Stimulated activated naive CD8-positive, alpha-beta T cell treated with anti-CD3 and anti-CD28 coated beads, Interleukin-15, amount 100 ng/mL, for 72 hours (primary cell): ENCODE measurements around the gene PRRG4.
"Not testable (repeated sequence)": the region's sequence is repeated elsewhere in the genome, so short reads cannot be mapped to it uniquely, and the experiment has no call there.

Experiments used
- ATAC-seq: fragments of 150-1000 bp; cut with Tn5 transposase; 2 replicates; pipeline ENCODE4 v1.10.0; 2021; ENCODE audit warnings: mild to moderate bottlenecking, moderate library complexity
- DNase-seq, 2 donors: peaks; one replicate each; pipeline ENCODE4 v3.0.0; 2021 to 2022
- H3K27ac Mint-ChIP-seq, 2 donors: one replicate each; pipeline ENCODE4 v1.8.0; 2022; ENCODE audit warnings: mild to moderate bottlenecking in 2 of 2, mixed read lengths in 2 of 2, moderate library complexity in 2 of 2
- H3K27me3 Mint-ChIP-seq: one replicate; pipeline ENCODE4 v1.8.0; 2022; ENCODE audit warnings: mixed read lengths
- H3K4me1 Mint-ChIP-seq: one replicate; pipeline ENCODE4 v1.8.0; 2022; ENCODE audit warnings: mild to moderate bottlenecking, mixed read lengths
- H3K4me3 Mint-ChIP-seq, 2 donors: one replicate each; pipeline ENCODE4 v1.8.0; 2022; ENCODE audit warnings: mild to moderate bottlenecking in 2 of 2, mixed read lengths in 2 of 2, moderate library complexity in 1 of 2
- H3K9me3 Mint-ChIP-seq, 2 donors: one replicate each; pipeline ENCODE4 v1.8.0; 2022; ENCODE audit warnings: mixed read lengths in 2 of 2

The PRRG4 gene

DNA sequence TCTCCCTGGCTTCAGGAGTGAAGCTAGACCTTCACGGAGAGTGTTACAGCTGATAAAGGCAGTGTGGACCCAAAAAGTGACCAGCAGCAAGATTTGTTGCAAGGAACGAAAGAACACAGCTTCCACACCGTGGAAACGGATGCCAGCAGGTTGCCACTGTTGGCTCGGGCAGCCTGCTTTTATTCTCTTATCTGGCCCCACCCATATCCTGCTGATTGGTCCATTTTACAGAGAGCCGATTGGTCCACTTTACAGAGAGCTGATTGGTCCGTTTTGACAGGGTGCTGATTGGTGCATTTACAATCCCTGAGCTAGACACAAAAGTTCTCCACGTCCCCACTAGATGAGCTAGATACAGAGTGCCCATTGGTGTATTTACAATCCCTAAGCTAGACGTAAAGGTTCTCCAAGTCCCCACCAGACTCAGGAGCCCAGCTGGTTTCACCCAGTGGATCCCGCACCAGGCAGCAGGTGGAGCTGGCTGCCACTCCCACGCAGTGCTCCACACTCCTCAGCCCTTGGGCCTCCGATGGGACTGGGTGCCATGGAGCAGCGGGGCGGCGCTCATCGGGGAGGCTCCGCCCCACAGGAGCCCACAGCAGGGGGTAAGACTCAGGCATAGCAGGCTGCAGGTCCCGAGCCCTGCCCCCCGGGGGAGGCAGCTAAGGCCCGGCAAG, 58.1 kb downstream of the PRRG4 start:
- not testable (repeated sequence) for H3K27me3 Mint-ChIP-seq, DNase-seq, H3K4me3 Mint-ChIP-seq, H3K27ac Mint-ChIP-seq, ATAC-seq, H3K9me3 Mint-ChIP-seq
- H3K4me1 Mint-ChIP-seq: peaks cover 12% of the 10 kb centered on the region

- not testable (repeated sequence) for DNase-seq, H3K4me3 Mint-ChIP-seq, ATAC-seq, H3K27me3 Mint-ChIP-seq, H3K27ac Mint-ChIP-seq, H3K9me3 Mint-ChIP-seq
- H3K4me1 Mint-ChIP-seq: peaks cover 12% of the 10 kb centered on the region
Observed at GRCh38 chr11:32888384-32888710, 58.6 kb downstream of the PRRG4 start.

GRCh38 chr11:32888805-32889204, 59.1 kb downstream of the PRRG4 start:
- H3K27me3 Mint-ChIP-seq: no peaks in the 10 kb centered on the region

GRCh38 chr11:32890843-32891656, 61.3 kb downstream of the PRRG4 start:
- no peak for DNase-seq
- no peaks in the 10 kb centered on the region for H3K9me3 Mint-ChIP-seq
- no peak for ATAC-seq
- peaks cover 27% of the 10 kb centered on the region for H3K4me1 Mint-ChIP-seq
- H3K4me3 Mint-ChIP-seq: peak overlapping the region in 1 of 2 donors; percentile 79
- no peaks in the 10 kb centered on the region for H3K27me3 Mint-ChIP-seq
- H3K27ac Mint-ChIP-seq: no peak overlapping the region

More at GRCh38 chr11:32888805-32889204, 59.1 kb downstream of the PRRG4 start:
- no peak for ATAC-seq
- H3K4me3 Mint-ChIP-seq: no peak overlapping the region
- H3K4me1 Mint-ChIP-seq: peaks cover 12% of the 10 kb centered on the region
- no peak for DNase-seq
- no peak overlapping the region for H3K27ac Mint-ChIP-seq
- no peaks in the 10 kb centered on the region for H3K9me3 Mint-ChIP-seq

- Mint-ChIP-seq H3K4me1 (peaks cover 28% of the 10 kb centered on the region), H3K27me3 (no peaks in the 10 kb centered on the region), H3K4me3 (peak overlapping the region; percentile 78 to 79), H3K27ac (peak overlapping the region; percentile 74 to 93), H3K9me3 (no peaks in the 10 kb centered on the region)
- no peak for DNase-seq
- peak; percentile 44 for ATAC-seq
Observed at GRCh38 chr11:32891657-32892354, 62.1 kb downstream of the PRRG4 start.

GRCh38 chr11:32892355-32893092, 62.8 kb downstream of the PRRG4 start, which contains the start of gene QSER1:
TSS of gene QSER1 (plus strand) at chr11:32892811. CDS start at chr11:32893126, 315 bp downstream.
- Mint-ChIP-seq H3K27me3 (no peaks in the 10 kb centered on the region), H3K4me1 (peaks cover 31% of the 10 kb centered on the region), H3K4me3 (peak within 1 kb of the TSS; percentile 99 to 100), H3K27ac (peak within 1 kb of the TSS; percentile 99), H3K9me3 (no peaks in the 10 kb centered on the region)
- ATAC-seq: peak; percentile 72
- peak; percentile 59 to 66 for DNase-seq

- peak overlapping the region; percentile 99 to 100 for H3K4me3 Mint-ChIP-seq
- DNase-seq: no peak
Observed at GRCh38 chr11:32893093-32893342, 63.3 kb downstream of the PRRG4 start.

GRCh38 chr11:32893343-32894148, 63.8 kb downstream of the PRRG4 start:
- Mint-ChIP-seq H3K4me1 (peaks cover 38% of the 10 kb centered on the region), H3K9me3 (no peaks in the 10 kb centered on the region), H3K27me3 (no peaks in the 10 kb centered on the region), H3K27ac (peak overlapping the region; percentile 99), H3K4me3 (peak overlapping the region; percentile 99 to 100)
- peak; percentile 66 for ATAC-seq
- peak; percentile 69 to 71 for DNase-seq

More at GRCh38 chr11:32893093-32893342, 63.3 kb downstream of the PRRG4 start:
- no peak for ATAC-seq
- no peaks in the 10 kb centered on the region for H3K9me3 Mint-ChIP-seq
- H3K4me1 Mint-ChIP-seq: peaks cover 36% of the 10 kb centered on the region
- H3K27ac Mint-ChIP-seq: no peak overlapping the region
- H3K27me3 Mint-ChIP-seq: no peaks in the 10 kb centered on the region

GRCh38 chr11:32894149-32894827, 64.6 kb downstream of the PRRG4 start:
- H3K4me3 Mint-ChIP-seq: peak overlapping the region; percentile 99 to 100
- no peaks in the 10 kb centered on the region for H3K9me3 Mint-ChIP-seq
- ATAC-seq: peak; percentile 32

DNA sequence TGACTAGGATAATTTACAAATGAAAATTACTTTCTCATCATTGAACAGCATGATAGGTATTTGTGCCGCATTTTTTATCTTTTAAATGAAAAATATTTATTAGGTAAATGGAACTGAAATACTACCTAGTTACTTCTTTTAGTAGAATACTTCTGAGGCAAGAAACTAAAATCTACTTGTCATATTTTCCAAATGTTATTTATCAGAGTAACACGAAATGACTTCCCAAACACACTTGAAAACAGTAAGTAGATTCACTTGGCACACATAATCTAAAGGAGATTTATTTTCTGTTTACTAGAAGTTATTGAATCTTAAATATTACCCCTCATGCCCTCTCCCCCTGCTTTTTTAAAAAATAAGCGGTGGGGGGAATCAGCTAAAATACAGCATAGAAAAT, 65.2 kb downstream of the PRRG4 start:
- DNase-seq (no peak), ATAC-seq (no peak)
- peaks cover 50% of the 10 kb centered on the region for H3K4me1 Mint-ChIP-seq
- peak overlapping the region; percentile 42 to 70 for H3K4me3 Mint-ChIP-seq
- H3K27ac Mint-ChIP-seq: no peak overlapping the region
- H3K27me3 Mint-ChIP-seq: no peaks in the 10 kb centered on the region
- no peaks in the 10 kb centered on the region for H3K9me3 Mint-ChIP-seq

More at GRCh38 chr11:32894149-32894827, 64.6 kb downstream of the PRRG4 start:
- Mint-ChIP-seq H3K27ac (peak overlapping the region; percentile 99), H3K27me3 (no peaks in the 10 kb centered on the region), H3K4me1 (peaks cover 43% of the 10 kb centered on the region)
- DNase-seq: peak in 1 of 2 donors; percentile 28

DNA sequence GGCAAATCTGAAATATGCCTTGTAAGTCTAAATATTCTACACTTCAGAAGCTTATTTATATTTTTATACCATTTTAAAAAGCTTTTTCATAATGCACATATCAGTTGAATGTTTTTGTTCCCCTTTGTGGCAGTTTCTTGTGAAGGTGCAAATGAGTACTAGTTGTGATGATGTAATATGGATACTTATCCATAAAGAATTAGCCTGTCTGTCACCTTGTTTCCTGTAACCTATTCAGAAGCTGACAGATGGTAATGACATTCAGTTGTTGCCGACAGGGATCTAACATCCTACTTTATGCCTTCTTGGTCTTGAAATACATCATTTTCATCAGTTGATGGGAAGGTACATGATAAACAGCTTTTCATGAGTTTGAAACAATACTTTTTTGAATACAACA, 65.7 kb downstream of the PRRG4 start:
- no peaks in the 10 kb centered on the region for H3K27me3 Mint-ChIP-seq
- peaks cover 53% of the 10 kb centered on the region for H3K4me1 Mint-ChIP-seq
- H3K4me3 Mint-ChIP-seq: peak overlapping the region; percentile 15 to 70
- H3K9me3 Mint-ChIP-seq: no peaks in the 10 kb centered on the region
- ATAC-seq: no peak
- H3K27ac Mint-ChIP-seq: peak overlapping the region in 1 of 2 donors; percentile 80
- no peak for DNase-seq

- DNase-seq (no peak), ATAC-seq (no peak)
- Mint-ChIP-seq H3K4me1 (peaks cover 57% of the 10 kb centered on the region), H3K9me3 (no peaks in the 10 kb centered on the region), H3K4me3 (no peak overlapping the region), H3K27me3 (no peaks in the 10 kb centered on the region), H3K27ac (no peak overlapping the region)
Observed at GRCh38 chr11:32897103-32897502, 67.4 kb downstream of the PRRG4 start.

GRCh38 chr11:32899438-32899837, 69.7 kb downstream of the PRRG4 start:
- Mint-ChIP-seq H3K4me3 (no peak overlapping the region), H3K27me3 (no peaks in the 10 kb centered on the region), H3K27ac (no peak overlapping the region), H3K9me3 (no peaks in the 10 kb centered on the region), H3K4me1 (peaks cover 51% of the 10 kb centered on the region)
- ATAC-seq (peak; percentile 28), DNase-seq (no peak)

GRCh38 chr11:32902089-32902665, 72.5 kb downstream of the PRRG4 start:
- Mint-ChIP-seq H3K27ac (no peak overlapping the region), H3K4me3 (no peak overlapping the region), H3K4me1 (peaks cover 39% of the 10 kb centered on the region), H3K27me3 (no peaks in the 10 kb centered on the region), H3K9me3 (no peaks in the 10 kb centered on the region)
- ATAC-seq (no peak), DNase-seq (no peak)
